DOHH2 (cell line): ENCODE data around the gene SUSD1.

Experiments used
- H3F3A ChIP-seq: fragments of 200-600 bp; sonication (generic), shearing (Covaris generic); 2 replicates; pipeline ENCODE4 v1.6.0; 2016; ENCODE audit warnings: antibody characterized with exemption, mild to moderate bottlenecking; ENCODE audit not compliant: control insufficient read depth, insufficient read depth
- H3K27ac ChIP-seq: fragments of 200-600 bp; sonication (generic); 2 replicates; pipeline ENCODE4 v1.5.1; 2014; ENCODE audit warnings: low read depth, mild to moderate bottlenecking, low read length, moderate library complexity
- H3K27me3 ChIP-seq: fragments of 200-600 bp; sonication (generic); 2 replicates; pipeline ENCODE4 v1.6.1; 2014; ENCODE audit warnings: mild to moderate bottlenecking, low read length, mixed read lengths; ENCODE audit not compliant: control insufficient read depth
- H3K36me3 ChIP-seq: fragments of 200-600 bp; sonication (generic); 2 replicates; pipeline ENCODE4 v1.6.1; 2014; ENCODE audit warnings: mild to moderate bottlenecking, low read length, moderate library complexity, mixed read lengths; ENCODE audit not compliant: control insufficient read depth
- H3K4me1 ChIP-seq: fragments of 200-600 bp; sonication (generic); 2 replicates; pipeline ENCODE4 v1.6.1; 2014; ENCODE audit warnings: mild to moderate bottlenecking, low read length, mixed read lengths; ENCODE audit not compliant: control insufficient read depth
- H3K4me2 ChIP-seq: fragments of 200-600 bp; sonication (generic); 2 replicates; pipeline ENCODE4 v1.6.0; 2014; ENCODE audit warnings: mild to moderate bottlenecking, low read length, moderate library complexity
- H3K4me3 ChIP-seq: fragments of 200-600 bp; sonication (generic); 2 replicates; pipeline ENCODE4 v1.5.1; 2014; ENCODE audit warnings: mild to moderate bottlenecking, low read length, mixed read lengths
- H3K79me2 ChIP-seq: fragments of 200-600 bp; sonication (generic); 2 replicates; pipeline ENCODE4 v1.6.1; 2014; ENCODE audit warnings: mild to moderate bottlenecking, low read length, mixed read lengths; ENCODE audit not compliant: control insufficient read depth
- H3K9me2 ChIP-seq: fragments of 200-600 bp; sonication (generic); replicated peaks from 2 replicates; pipeline ENCODE4 v1.6.1; 2014; ENCODE audit warnings: mild to moderate bottlenecking, low read length, mixed read lengths; ENCODE audit not compliant: control insufficient read depth
- H3K9me3 ChIP-seq: fragments of 200-600 bp; sonication (generic); 2 replicates; pipeline ENCODE4 v1.6.1; 2014; ENCODE audit warnings: antibody characterized with exemption, low read length, mixed read lengths; ENCODE audit not compliant: control insufficient read depth, insufficient read depth
- H4K20me1 ChIP-seq: fragments of 200-600 bp; sonication (generic); 2 replicates; pipeline ENCODE4 v1.6.0; 2014; ENCODE audit warnings: low read depth, mild to moderate bottlenecking, antibody characterized with exemption, low read length, moderate library complexity; ENCODE audit not compliant: control insufficient read depth, insufficient read depth
- EZH2phosphoT487 ChIP-seq: fragments of 200-600 bp; sonication (generic); IDR thresholded peaks from 2 replicates; pipeline ENCODE4 v1.6.1; 2017; ENCODE audit warnings: borderline replicate concordance, mild to moderate bottlenecking, antibody characterized with exemption, low read length, moderate library complexity, mixed read lengths
- TF ChIP-seq, protein P1 (sequence below): fragments of 200-600 bp; sonication (generic); IDR thresholded peaks from one replicate; pipeline ENCODE4 v1.5.1; 2014; ENCODE audit warnings: antibody characterized with exemption, mild to moderate bottlenecking, low read depth, low read length; ENCODE audit not compliant: poor library complexity, severe bottlenecking

The SUSD1 gene

DNA sequence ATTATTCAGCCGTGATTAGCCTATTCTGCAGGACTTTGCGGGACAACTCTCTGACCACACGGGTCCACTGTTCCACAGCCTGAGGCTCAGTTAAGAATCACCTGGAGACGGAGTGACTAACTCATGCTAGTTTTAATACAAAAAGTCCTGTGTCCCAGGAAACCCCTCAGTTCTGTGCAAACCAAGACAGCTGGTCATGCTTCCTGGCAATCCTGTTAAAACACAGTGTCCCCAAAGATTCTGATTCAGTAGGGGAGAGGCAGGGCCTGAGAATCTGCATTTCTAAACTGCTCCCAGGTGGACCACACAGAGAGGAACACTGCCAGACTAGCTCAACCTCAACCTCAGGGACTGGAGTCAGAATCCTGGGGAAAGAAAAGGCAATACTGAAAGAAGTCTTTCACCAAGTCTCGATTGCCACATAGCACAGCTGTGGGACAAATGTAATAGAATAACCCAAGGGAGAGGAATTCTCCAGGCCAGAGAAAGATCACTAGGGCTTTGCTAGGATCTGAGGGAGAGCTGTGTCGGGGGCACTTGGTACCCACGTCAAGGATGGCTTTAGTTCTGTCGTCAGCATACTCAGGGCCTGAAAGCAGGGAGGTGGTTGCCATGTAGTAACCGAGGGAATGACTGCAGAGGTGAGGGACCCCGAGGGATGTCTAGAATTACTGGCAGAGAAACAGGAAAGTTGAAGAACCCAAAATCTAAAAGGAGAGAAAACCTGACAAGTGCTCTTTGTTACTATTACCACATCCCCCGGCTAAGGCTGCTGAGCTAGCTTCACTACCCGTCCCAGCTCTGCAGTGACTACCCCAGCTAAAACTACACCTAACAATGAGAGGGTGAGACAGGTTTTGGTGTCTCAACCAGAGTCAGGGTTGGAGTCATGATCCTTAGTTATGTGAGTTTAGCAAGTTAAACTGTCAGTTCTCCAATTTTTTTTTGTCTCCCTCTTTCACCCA lies 8.6 kb downstream of the SUSD1 start:
- H4K20me1 ChIP-seq: no peaks in the 10 kb centered on the region
- H3F3A ChIP-seq: peaks cover 10% of the 10 kb centered on the region
- H3K79me2 ChIP-seq: no peaks in the 10 kb centered on the region
- no peak overlapping the region for H3K4me3 ChIP-seq
- no peak overlapping the region for H3K4me2 ChIP-seq
- no peaks in the 10 kb centered on the region for H3K9me3 ChIP-seq
- no peak for TF ChIP-seq EZH2phosphoT487
- TF ChIP-seq, protein P1, sequence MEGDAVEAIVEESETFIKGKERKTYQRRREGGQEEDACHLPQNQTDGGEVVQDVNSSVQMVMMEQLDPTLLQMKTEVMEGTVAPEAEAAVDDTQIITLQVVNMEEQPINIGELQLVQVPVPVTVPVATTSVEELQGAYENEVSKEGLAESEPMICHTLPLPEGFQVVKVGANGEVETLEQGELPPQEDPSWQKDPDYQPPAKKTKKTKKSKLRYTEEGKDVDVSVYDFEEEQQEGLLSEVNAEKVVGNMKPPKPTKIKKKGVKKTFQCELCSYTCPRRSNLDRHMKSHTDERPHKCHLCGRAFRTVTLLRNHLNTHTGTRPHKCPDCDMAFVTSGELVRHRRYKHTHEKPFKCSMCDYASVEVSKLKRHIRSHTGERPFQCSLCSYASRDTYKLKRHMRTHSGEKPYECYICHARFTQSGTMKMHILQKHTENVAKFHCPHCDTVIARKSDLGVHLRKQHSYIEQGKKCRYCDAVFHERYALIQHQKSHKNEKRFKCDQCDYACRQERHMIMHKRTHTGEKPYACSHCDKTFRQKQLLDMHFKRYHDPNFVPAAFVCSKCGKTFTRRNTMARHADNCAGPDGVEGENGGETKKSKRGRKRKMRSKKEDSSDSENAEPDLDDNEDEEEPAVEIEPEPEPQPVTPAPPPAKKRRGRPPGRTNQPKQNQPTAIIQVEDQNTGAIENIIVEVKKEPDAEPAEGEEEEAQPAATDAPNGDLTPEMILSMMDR: no peak
- no peaks in the 10 kb centered on the region for H3K36me3 ChIP-seq
- H3K4me1 ChIP-seq: peaks cover 16% of the 10 kb centered on the region
- H3K9me2 ChIP-seq: no peaks in the 10 kb centered on the region
- no peaks in the 10 kb centered on the region for H3K27me3 ChIP-seq
- H3K27ac ChIP-seq: no peak overlapping the region

DNA sequence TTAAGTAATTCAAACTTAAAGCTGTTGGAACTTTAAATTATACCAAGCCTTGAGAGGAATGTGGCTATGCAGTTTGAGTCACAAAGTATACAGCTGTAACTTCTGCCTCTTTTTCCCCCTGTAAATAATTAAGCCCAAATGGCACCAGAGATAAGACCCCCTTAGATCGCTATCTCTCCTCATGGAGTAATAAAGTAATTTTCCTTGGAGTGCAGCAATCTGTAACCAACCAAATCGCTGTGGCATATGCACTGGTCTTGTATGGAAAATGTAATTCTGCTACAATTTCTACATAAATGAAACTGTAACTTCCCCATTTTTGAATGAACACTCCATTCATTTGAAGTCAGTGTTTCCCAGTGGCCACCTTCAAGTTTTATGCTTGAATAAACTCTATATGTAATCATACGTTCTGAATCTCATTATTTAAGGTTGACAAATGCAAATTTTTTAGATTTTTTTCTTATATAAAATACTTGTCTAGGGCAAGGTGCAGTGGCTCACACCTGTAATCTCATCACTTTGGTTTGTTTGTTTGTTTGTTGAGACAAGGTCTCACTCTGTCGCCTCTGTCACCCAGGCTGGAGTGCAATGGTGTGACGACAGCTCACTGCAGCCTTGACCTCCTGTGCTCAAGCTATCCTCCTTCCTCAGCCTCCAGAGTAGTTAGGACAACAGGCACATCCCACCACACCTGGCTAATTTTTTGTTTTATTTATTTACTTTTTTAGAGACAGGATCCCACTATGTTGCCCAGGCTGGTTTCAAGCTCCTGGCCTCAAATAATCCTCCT lies 12.3 kb downstream of the SUSD1 start:
- peaks cover 10% of the 10 kb centered on the region for H3F3A ChIP-seq
- TF ChIP-seq, protein P1: no peak
- peaks cover 16% of the 10 kb centered on the region for H3K4me1 ChIP-seq
- no peaks in the 10 kb centered on the region for H3K27me3 ChIP-seq
- no peaks in the 10 kb centered on the region for H3K9me3 ChIP-seq
- H4K20me1 ChIP-seq: no peaks in the 10 kb centered on the region
- H3K36me3 ChIP-seq: no peaks in the 10 kb centered on the region
- no peaks in the 10 kb centered on the region for H3K9me2 ChIP-seq
- H3K4me3 ChIP-seq: peak overlapping the region; percentile 25; the same call in 1 of the 2 replicates
- H3K79me2 ChIP-seq: no peaks in the 10 kb centered on the region
- H3K27ac ChIP-seq: peak overlapping the region; percentile 4; the same call in 1 of the 2 replicates
- peak overlapping the region; percentile 44 for H3K4me2 ChIP-seq

DNA sequence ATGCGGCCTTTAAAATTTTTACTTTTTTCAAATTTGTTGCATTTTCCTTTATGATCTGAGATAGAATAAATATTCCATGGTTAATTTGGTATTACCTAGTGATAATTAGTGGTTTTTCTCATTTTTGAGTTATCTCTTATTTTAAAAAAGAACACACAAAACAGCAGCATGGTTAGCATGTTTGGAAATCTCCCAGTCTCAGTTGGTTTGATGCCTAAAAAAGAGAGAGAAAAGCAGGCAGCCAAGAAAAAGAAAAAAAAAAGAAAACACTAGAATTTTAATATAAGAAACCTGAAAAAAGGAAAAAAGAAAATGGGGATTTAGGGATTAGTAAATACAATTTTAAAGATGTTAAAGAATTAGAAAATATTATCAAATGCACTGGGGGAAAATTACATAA lies 15.3 kb downstream of the SUSD1 start:
- peaks cover 10% of the 10 kb centered on the region for H3F3A ChIP-seq
- TF ChIP-seq EZH2phosphoT487: no peak
- TF ChIP-seq, protein P1: no peak
- no peaks in the 10 kb centered on the region for H4K20me1 ChIP-seq
- H3K4me2 ChIP-seq: no peak overlapping the region
- no peak overlapping the region for H3K27ac ChIP-seq
- no peaks in the 10 kb centered on the region for H3K27me3 ChIP-seq
- no peak overlapping the region for H3K4me3 ChIP-seq
- no peaks in the 10 kb centered on the region for H3K9me2 ChIP-seq
- no peaks in the 10 kb centered on the region for H3K79me2 ChIP-seq
- peaks cover 16% of the 10 kb centered on the region for H3K4me1 ChIP-seq
- no peaks in the 10 kb centered on the region for H3K36me3 ChIP-seq
- H3K9me3 ChIP-seq: no peaks in the 10 kb centered on the region
